Sciatic nerve (tissue), 2 donors: ENCODE measurements around the gene RABEPK. TPM values are rescaled to one million over a fixed set of nuclear protein-coding genes. Genes with fewer than 3 reads are reported as not detected.
A peak's percentile ranks its signal among the peaks of the same experiment; 100 is the strongest.
"Not testable (repeated sequence)": the region's sequence is repeated elsewhere in the genome, so short reads cannot be mapped to it uniquely, and the experiment has no call there.

Source experiments
- ATAC-seq: fragments of 200-7000 bp; cut with Tn5 transposase; one replicate; pipeline ENCODE4 v1.9.1; 2020; ENCODE audit warnings: mild to moderate bottlenecking, moderate library complexity
- DNase-seq: peaks from one replicate; pipeline ENCODE4 v3.0.0-alpha.2; 2020; ENCODE audit warnings: low spot score
- intact Hi-C: fragments of 100-400 bp; cut with DNase I; formaldehyde crosslinking; loops from one replicate; pipeline ENCODE4 v1.14.2; 2022
- total RNA-seq: library from RNA; stranded (reverse); fragmentation: NEBNext Ultra II Directional; extraction: Animal tissue kit (Norgen Biotek cat#: 25700); gene quantifications from one replicate; pipeline ENCODE4 v1.2.1, GENCODE V29; 2021
- donor health status: DM: no; HTN: no; CAD: no.
- donor health status: DM: no; HTN: no; CAD: no.

The RABEPK gene
- total RNA-seq, 1 donor from 2014 or later = 14.4 TPM

- intact Hi-C loops = no loop called here
- peak; percentile 99 for ATAC-seq
- peak; percentile 99 for DNase-seq
These were observed 10.7 kb upstream of the RABEPK start, which contains the start of gene PPP6C for GRCh38 chr9:125189361-125190289. TSS of gene PPP6C (minus strand) at chr9:125189803. CDS start at chr9:125189718, 85 bp downstream.

- no peak for DNase-seq
- ATAC-seq = peak; percentile 13
- intact Hi-C loops = no loop called here
These were observed 10.0 kb upstream of the RABEPK start for GRCh38 chr9:125190361-125190801.

GRCh38 chr9:125194466-125194865, 5.9 kb upstream of the RABEPK start:
- DNase-seq = not testable (repeated sequence)

DNA sequence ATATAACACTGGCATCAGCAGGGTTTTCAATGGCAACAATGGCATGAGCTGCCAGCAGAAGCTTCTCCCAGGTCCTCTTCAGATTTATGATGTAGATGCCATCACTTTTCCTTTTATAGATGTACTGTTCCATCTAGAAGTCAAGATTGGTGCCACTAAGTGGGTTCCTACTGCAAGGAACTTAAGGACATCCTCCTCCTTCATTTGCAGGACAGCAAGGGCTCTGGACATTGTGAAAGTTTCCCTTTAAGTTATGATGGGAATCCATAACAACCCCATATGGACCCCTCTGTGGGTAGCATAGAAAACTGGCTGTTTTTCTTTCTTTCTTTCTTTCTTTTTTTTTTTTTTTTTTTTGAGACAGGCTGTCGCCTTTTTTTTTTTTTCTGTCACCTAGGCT, 4.8 kb upstream of the RABEPK start:
- intact Hi-C loops, DNase-seq, ATAC-seq: not testable (repeated sequence)

More at GRCh38 chr9:125194466-125194865, 5.9 kb upstream of the RABEPK start:
- intact Hi-C loops, ATAC-seq: not testable (repeated sequence)

DNA sequence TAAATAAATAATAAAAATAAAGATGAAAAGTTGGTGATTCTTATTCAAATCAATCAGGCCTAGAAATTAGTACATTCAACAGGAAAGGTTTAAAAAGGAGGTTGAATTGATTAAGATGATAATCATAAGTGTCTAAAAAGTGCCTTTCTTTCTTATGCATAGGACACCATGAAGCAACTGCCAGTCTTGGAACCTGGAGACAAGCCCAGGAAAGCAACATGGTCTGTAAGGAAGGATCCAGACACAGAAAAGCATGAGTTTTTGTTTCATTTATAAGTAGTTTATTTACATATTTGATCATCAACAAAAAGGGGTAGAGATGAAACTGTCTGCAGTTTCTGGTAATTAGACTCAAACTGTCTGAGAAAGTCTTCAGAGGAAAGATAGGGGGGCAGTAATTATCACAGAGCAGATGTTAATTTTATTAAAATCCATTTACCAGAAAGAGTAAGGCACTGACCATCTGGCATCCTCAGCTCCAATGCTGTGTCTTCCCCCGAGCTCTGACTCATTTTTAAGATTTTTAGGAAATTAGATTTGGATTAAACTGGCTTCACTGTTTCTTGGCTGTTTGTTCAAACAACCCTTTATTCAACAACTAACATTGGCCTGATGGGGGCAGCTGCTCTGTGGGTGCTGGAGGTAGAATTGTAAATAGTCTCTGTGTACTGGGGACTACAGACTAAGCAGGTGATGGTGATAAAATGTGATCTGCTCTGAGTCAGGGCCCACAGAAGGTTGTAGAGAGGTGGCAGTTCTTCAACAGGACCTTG, 2.7 kb downstream of the RABEPK start:
- no peak for ATAC-seq
- intact Hi-C loops = no loop called here

DNA sequence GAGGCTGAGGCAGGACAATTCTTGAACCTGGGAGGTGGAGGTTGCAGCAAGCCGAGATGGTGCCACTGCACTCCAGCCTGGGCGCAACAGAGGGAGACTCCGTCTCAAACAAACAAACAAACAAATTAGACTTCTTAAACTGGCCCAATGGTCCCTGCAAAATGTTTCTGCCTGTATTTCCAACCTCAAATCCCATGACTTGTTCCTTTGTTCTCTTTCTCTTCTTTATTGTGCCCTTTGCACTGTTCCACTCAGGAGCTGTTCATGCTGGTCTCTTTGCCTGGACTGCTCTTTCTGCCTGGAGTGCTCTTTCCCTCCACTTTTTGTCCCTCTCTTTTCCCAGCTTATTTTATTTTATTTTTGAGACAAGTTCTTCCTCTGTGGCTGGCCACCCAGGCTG, 4.1 kb downstream of the RABEPK start:
- no peak for ATAC-seq
- intact Hi-C loops = no loop called here
- no peak for DNase-seq

More for the DNA sequence above, 2.7 kb downstream of the RABEPK start:
- DNase-seq = no peak

GRCh38 chr9:125214186-125214585, 13.8 kb downstream of the RABEPK start:
- no peak for DNase-seq
- intact Hi-C loops = no loop called here
- ATAC-seq = no peak

DNA sequence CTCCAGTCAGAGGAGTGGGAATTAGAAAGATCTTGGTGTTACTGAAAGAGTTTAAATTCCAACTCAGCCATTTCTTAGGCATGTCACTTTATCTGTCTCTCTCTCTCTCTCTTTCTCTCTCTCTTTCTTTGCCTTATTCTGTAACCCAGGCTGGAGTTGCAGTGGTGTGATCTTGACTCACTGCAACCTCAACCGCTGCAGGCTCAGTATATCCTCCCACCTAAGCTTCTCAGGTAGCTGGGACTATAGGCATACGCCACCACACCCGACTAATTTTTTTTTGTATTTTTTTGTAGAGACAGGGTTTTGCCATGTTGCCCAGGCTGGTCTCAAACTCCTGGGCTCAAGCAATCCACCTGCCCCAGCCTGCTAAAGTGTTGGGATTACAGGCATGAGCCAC, 18.3 kb downstream of the RABEPK start:
- ATAC-seq (no peak), DNase-seq (peak; percentile 1)
- intact Hi-C loops = no loop called here

- intact Hi-C loops, ATAC-seq, DNase-seq: not testable (repeated sequence)
These were observed 24.5 kb downstream of the RABEPK start for GRCh38 chr9:125224858-125225257.

- intact Hi-C loops = no loop called here
- no peak for DNase-seq
- ATAC-seq = no peak
These were observed 27.4 kb downstream of the RABEPK start for GRCh38 chr9:125227761-125228160.

DNA sequence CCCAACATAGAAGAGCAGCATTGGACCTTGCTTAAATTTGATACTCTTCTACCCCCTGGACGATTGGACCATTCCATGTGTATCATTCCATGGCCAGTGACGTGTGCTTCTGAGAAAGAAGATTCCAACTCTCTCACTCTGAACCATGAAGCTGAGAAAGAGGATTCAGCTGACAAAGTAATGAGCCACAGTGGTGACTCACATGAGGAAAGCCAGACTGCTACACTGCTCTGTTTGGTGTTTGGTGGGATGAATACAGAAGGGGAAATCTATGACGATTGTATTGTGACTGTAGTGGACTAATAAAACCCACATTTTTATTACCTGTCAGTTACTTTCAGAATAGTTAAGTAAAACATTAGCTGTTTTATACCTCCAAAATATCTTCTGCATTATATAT, 33.3 kb downstream of the RABEPK start:
- DNase-seq = no peak
- intact Hi-C loops = no loop called here

DNA sequence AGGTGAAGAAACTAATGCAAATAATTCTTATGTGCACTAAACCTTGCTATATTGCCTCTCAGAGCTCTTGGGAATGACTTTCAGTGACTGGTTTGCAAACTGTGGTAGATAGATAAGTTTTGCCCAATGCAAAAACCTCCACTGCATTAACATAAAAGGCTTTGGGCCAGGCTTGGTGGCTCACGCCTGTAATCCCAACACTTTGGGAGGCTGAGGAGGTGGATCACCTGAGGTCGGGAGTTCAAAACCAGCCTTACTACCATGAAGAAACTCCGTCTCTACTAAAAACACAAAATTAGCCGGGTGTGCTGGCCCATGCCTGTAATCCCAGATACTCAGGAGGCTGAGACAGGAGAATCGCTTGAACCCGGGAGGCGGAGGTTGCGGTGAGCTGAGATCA, 33.8 kb downstream of the RABEPK start:
- intact Hi-C loops, DNase-seq, ATAC-seq: not testable (repeated sequence)

More for the DNA sequence above, 33.3 kb downstream of the RABEPK start:
- ATAC-seq = no peak

DNA sequence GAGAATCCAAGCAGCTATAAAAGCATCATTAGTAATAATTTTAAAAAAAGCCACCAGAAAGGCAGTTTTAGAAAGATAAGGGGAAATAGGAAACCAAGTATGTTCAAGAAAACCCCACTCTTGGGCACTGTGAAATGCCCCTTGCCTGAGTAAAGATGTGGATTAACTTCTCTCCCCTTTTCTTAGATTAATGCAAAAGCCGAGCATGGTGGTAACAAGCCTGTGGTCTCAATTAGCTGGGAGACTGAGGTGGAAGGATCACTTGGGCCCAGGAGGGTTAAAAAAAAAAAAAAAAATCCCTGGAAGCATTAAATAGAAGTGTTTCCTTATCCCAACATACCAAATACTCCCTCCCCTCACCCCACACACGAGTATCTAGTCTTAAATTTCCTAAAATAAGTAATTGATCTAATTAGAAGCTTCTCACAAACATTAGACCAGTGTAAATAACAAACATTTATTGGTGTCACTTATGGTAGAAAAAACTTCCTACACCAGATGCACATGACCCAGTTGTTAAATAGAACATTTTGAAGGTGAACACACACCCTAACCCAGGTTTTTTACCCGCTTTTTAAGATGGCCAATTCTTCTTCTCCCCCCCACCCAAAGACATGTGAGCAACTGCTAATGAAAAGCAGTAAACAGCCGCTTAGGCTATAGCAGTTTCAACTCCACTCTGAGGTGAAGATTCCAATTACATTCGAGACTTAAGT, 35.6 kb downstream of the RABEPK start:
- intact Hi-C loops = no loop called here
- ATAC-seq (no peak), DNase-seq (no peak)

- ATAC-seq, intact Hi-C loops, DNase-seq: not testable (repeated sequence)
These were observed 36.3 kb downstream of the RABEPK start for GRCh38 chr9:125236520-125237159.

GRCh38 chr9:125238127-125238914, 38.0 kb downstream of the RABEPK start:
- ATAC-seq (no peak), DNase-seq (no peak)
- intact Hi-C loops = no loop called here

GRCh38 chr9:125238915-125239446, 38.6 kb downstream of the RABEPK start:
- intact Hi-C loops = no loop called here
- DNase-seq (no peak), ATAC-seq (no peak)
